Kidney epithelial cell (primary cell): ENCODE measurements around the gene CFAP100. TPM values are rescaled to one million over a fixed set of nuclear protein-coding genes. Genes with fewer than 3 reads are reported as not detected.

ENCODE experiments used
- DNase-seq: peaks from one replicate; pipeline ENCODE4 v3.0.0-alpha.2; 2010; ENCODE audit warnings: low read depth
- H3K27me3 ChIP-seq: 2 replicates; pipeline ENCODE4 v1.6.0; 2011; ENCODE audit warnings: low read length; ENCODE audit not compliant: control insufficient read depth, insufficient read depth
- H3K36me3 ChIP-seq: 2 replicates; pipeline ENCODE4 v1.5.1; 2011; ENCODE audit warnings: low read length; ENCODE audit not compliant: control insufficient read depth, insufficient read depth
- H3K4me3 ChIP-seq: 2 replicates; pipeline ENCODE4 v1.5.1; 2011; ENCODE audit warnings: low read depth, mild to moderate bottlenecking, control low read depth, low read length
- total RNA-seq: library from RNA; depleted of rRNA; stranded (reverse); fragments of >200 nt; gene quantifications from 2 replicates; pipeline ENCODE4 v1.2.3, GENCODE V29; 2015
- TF ChIP-seq, protein P1 (sequence below): IDR thresholded peaks from 2 replicates; pipeline ENCODE4 v1.5.1; 2011; ENCODE audit warnings: mild to moderate bottlenecking, moderate library complexity, low read length, control low read depth, inconsistent platforms; ENCODE audit not compliant: insufficient read depth, poor library complexity, severe bottlenecking

The CFAP100 gene
- total RNA-seq, 1 donor from 2014 or later = not detected

- H3K4me3 ChIP-seq = no peak overlapping the region
- H3K27me3 ChIP-seq = peaks cover 5% of the 10 kb centered on the region
- no peaks in the 10 kb centered on the region for H3K36me3 ChIP-seq
- TF ChIP-seq, protein P1, sequence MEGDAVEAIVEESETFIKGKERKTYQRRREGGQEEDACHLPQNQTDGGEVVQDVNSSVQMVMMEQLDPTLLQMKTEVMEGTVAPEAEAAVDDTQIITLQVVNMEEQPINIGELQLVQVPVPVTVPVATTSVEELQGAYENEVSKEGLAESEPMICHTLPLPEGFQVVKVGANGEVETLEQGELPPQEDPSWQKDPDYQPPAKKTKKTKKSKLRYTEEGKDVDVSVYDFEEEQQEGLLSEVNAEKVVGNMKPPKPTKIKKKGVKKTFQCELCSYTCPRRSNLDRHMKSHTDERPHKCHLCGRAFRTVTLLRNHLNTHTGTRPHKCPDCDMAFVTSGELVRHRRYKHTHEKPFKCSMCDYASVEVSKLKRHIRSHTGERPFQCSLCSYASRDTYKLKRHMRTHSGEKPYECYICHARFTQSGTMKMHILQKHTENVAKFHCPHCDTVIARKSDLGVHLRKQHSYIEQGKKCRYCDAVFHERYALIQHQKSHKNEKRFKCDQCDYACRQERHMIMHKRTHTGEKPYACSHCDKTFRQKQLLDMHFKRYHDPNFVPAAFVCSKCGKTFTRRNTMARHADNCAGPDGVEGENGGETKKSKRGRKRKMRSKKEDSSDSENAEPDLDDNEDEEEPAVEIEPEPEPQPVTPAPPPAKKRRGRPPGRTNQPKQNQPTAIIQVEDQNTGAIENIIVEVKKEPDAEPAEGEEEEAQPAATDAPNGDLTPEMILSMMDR = no peak
- no peak for DNase-seq
Measured at GRCh38 chr3:126484148-126484547, 89.4 kb downstream of the CFAP100 start.

- TF ChIP-seq, protein P1 = no peak
- DNase-seq = no peak
- Histone ChIP-seq H3K27me3 (peaks cover 5% of the 10 kb centered on the region), H3K4me3 (no peak overlapping the region), H3K36me3 (no peaks in the 10 kb centered on the region)
Measured at GRCh38 chr3:126484662-126485061, 90.0 kb downstream of the CFAP100 start.

- Histone ChIP-seq H3K27me3 (peaks cover 5% of the 10 kb centered on the region), H3K4me3 (no peak overlapping the region), H3K36me3 (no peaks in the 10 kb centered on the region)
- no peak for DNase-seq
- TF ChIP-seq, protein P1 = no peak
Measured at GRCh38 chr3:126485176-126485897, 90.6 kb downstream of the CFAP100 start.

DNA sequence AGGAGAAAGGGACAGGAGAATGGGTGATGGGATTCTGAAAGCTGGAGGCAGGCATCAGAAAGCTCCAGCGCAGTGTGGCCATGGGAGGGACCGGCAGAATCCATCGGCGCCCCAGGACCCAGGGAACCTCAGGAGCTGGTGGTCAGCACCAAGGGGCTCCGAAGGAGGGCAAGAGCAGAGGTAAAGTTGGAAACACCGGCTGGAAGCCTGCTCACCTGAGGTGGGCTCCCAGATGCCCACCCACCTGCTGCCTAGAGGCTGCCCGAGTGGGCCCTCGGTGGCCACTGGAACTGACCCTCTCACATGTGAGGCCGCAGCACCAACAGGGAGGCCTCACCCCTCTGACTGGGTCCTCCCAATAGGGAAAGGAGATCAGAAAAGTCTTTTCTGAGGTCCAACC lies 91.2 kb downstream of the CFAP100 start:
- Histone ChIP-seq H3K36me3 (no peaks in the 10 kb centered on the region), H3K4me3 (no peak overlapping the region), H3K27me3 (peaks cover 10% of the 10 kb centered on the region)
- TF ChIP-seq, protein P1 = no peak
- no peak for DNase-seq

Other genes with a start within 250 kb of the CFAP100 start
- gene ALDH1L1, start 214.3 kb upstream of the CFAP100 start, total RNA-seq = 1.0 and 1.2 TPM in 2 replicates
- 0.55 and 0.67 TPM in 2 replicates for gene KLF15, start 37.5 kb upstream of the CFAP100 start, total RNA-seq
- gene ZXDC, start 81.0 kb downstream of the CFAP100 start, total RNA-seq = 38.4 and 39.4 TPM in 2 replicates
- gene UROC1, start 122.9 kb downstream of the CFAP100 start, total RNA-seq = not detected in 2 replicates
- gene CHST13, start 129.2 kb downstream of the CFAP100 start, total RNA-seq = 1.1 TPM in 1 of 2 replicates, not detected in the other
- not detected in 2 replicates for gene C3orf22, start 164.0 kb downstream of the CFAP100 start, total RNA-seq